NK-92 (cell line): ENCODE measurements around the gene CDH20.

Experiments
- DNase-seq: peaks from one replicate; lab custom pipeline; 2025; ENCODE audit not compliant: unreplicated experiment; lab: John Stamatoyannopoulos, UW

CDH20 gene

DNA sequence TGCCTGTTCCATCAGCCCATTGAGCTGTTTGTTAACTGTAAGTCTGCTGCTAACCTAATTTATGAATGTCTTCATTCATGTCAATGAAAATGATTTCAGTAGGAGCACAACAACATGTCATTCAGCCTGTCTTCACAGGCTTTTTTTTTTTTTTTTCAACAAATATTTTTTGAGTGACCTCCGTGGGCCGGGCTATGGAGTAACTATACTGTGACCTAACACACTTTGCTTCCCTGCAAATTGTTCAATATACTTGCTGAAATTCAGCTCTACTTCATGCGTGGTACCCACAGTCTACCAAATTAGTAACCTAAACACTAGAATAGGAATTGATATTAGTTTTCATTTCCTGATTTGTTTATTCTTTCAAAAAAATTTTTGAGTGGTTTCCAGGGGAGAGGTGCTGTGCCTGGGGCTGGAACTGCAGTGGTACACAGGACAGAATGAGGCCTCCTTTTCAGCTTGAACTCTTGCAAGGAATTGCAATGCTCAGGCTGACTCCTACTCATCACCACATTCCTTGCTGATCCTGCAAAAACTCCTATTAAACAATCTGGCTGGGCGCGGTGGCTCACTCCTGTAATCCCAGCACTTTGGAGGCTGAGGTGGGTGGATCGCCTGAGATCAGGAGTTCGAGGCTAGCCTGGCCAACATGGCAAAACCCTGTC, 87.1 kb downstream of the CDH20 start:
- no peak for DNase-seq

DNA sequence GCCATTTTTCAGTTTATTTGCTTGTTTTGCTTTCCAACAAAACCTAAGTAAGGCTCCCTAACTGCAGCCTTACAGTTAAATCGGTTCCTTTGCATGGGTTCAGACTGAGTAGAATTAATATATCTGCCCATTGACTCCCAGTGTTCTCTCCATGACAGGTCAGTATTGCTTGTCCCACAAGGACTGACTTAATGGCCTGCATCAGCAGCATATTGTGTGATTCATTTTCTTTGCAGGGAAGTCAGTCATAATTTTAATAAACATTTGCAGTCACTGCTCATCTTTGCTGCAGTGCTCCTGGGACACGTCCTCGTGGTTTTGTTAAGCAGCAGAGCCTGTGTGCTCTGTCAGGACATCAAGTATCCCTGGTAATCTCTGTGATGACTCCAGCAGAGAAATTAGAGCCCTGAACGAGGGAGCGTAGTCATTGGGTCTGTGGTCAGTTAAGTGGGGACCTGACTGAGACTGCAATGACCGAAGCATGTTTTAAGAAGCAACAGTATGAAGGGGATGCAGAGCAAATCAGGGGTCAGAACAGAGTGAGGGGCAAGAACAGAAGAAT, 93.3 kb downstream of the CDH20 start:
- DNase-seq: no peak

DNA sequence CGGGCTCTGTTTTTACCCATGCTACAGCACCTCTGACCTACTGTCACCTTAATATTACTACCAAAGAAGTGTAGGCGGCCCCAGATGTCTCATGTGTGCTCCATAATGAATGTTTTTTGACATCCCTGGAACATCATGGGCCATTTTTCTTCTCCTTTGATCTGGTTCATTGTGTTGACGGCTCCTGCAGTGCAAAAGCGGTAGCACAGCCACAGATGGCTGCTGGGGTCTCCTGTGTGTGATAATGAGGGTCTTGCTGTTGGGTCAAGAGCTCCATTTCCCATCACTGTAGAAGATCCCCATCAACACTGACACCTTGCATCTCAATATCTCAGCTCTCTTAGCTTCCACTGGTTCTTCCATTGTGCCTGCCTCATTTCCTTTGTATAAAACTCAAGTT, 95.0 kb downstream of the CDH20 start:
- DNase-seq: no peak

DNA sequence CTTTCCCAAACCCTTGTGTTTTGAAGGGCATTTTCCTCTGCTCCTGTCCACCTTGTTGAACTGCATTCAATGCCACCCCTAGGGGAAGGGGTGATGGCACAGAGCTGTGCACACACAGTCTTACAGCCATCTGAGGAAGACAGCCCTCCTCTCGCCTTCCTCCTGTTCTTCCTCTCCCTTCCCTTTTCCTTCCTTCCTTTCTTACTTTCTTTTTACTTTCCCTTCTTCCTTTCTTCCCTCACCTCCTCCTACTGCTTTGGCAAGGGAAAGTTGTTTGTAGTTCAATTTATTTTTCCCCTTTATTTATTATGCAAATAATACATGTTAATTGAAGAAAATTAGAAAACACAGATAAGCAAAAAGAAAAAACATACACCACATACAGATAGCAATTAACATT, 99.4 kb downstream of the CDH20 start:
- DNase-seq: no peak

DNA sequence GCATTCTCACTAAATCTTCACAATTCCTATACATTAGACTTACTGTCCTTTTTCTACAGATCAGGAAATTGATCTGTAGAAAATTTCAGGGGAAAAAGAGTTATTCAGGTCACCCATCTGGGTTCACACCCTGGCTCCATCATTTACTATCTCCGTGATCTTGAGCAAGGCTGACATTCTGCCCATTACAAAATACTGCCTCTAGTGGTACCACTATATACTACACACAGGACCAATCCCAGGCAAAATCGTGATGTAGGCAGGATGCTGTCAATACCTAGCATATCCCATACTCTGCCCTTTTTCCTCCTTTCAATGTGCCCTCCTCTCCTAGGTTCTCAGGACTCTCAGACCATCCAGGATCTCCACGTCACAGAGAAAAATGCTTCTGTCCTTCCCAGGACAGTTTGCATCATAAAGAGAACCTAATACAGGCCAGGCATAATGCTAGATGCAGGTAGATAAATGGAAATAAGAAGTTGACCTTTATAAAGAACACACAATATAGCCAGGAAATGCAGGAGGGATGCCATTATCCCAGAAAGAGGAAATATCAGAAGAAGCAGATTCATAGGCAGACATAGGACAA, 101.9 kb downstream of the CDH20 start:
- no peak for DNase-seq

DNA sequence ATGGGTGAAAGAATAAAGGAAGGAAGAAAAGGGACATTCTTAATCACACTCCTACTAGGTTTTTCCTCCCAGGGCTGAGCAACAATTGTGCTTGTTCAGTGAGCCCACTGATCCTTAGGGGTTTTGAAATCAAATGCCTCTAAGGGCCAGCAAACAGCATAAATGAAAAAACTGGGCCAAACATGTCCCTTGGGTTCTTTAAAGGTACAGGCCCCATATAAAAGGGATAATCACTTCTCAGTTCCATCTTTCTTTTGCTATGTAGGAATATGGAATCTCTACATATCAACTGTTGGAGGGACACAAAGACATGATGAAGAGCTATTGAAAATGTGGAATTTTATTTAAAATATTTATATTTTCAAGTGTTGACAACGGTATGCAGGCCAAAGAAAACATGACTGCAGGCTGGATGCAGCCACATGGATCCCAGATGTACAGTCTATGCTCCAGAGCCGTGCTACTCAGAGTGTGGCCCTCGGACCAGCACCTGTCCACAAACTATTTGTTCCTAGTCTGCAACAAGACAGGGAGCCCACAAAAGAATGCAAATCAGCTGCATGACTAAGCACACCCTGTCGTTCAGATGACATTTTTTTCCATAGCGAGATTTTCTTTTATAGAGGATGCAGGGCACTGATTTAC, 110.0 kb downstream of the CDH20 start:
- DNase-seq: no peak

DNA sequence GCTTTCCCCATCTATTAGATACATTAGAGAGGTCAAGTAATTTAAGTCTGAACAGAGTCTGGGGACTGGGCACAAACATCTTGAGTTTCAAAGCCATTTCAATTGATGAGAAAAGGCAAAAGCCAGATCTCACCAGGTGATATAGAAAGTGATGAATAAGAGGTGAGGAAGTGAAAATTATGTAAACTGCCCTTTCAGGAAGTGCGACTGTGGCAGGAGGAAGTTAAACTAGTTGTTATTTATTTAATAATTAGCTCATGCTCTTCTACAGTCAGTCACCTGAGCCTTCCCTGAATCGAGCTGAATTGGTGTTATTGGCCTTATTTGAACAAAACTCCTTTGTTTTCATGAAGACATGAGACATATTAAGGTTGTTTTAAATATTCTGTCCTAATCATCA, 115.1 kb downstream of the CDH20 start:
- no peak for DNase-seq

DNA sequence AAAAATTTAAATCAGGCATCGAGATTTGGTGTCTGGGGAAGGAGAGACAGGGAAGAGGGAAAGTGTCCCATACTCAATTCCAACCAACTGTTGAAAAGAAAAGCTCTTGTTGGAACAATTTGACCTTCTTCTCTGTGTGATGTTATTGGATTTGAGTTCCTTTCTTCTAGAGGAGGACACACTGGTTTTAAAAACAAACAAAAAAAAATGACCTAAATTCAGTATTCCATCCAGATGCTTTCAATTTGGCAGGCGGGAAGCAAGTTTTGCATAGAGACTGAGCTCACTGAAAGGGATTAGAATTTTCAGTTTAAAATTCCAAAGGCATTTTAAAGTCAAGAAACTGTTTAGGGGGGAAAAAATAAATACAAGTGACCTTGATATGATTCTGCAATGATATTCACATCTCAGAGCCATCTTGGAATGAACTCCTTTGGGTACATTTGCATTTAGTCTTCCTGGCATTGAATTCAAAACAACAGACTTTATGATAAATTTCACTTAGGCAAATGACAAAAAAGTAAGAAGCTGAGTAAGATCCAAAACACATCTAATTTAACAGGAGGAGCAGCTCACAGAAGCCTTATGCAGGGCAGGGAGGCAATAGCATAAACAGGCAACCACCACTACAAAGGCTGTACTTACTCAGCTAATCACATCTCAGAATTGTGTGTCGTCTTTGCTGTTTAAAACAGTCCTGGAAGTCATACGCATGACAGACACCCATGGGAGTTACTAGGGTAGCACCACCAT, 126.8 kb downstream of the CDH20 start:
- DNase-seq: no peak

DNA sequence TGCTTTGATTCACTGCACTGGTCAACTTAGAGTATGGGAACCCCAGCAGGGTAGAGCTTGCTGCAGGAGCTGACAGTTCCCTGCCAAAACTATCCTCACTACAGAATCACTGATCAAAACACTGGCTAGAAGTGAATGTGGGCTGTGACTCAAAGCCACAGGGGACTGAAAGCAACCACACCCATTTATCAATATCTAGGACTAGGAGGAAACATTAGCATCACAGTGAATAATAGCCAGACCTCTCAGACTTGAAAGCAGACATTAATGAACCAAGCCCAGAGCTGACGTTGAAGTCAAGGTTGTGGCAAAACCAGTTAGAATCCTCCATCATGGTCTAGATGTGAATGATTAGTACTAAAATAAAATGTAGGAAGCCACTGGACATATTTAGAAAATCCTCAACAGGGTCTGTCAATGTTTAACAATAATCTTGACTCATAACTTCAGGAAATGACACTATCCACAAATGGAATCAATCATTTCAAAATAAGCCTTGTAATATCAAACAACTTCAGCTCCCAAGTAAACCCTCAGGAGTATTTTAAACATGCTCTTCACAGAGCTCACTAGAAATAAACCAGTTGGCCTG, 131.4 kb downstream of the CDH20 start:
- no peak for DNase-seq

DNA sequence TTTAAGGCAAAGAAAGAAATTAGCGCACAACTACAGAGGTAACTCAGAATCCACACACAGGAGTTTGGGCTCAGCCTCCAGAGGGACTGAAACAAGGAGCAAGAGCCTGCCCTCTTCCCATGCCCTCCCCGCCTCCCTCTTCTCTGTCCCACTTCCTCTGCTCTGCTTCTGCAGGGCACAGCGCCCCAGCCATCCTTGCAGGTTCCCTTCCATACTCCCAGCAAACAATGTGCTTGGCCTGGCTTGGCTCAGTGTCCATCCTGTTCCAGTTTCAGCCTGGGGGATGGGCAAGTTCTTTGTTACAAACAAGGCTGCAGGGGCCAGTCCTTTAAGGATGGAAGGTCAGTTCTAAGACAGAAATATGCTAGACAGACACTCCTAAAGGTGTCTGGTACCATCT, 133.5 kb downstream of the CDH20 start:
- DNase-seq: no peak

DNA sequence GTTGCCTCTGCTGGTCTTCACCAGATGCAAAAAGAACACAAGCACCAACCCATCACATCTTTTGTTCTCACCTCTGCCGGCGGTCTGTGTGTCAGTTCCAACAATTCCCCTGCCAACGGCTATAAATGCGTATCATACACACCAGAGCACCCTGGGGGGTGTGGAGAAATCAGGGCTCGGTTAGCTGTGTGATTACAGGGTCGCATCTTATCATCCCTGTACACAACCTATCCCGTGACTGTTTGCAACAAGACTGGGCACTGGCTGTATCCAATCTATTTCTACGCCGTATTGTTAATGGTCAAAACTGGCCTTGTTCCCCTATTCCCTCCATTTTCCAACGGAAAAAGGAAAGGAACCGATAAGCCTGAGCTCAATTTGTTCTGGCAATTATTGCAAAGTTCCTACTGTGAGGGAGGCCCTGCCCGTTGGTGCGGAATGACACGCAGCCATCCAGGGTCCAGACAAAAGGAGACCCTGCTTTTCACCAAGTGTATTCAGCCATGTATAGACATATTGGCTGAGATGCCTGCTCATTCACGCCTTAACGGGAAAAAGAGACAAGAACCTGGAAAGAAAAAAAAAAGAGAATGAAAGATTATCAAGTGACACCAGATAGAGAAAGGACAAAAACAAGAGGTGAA, 136.9 kb downstream of the CDH20 start:
- no peak for DNase-seq

DNA sequence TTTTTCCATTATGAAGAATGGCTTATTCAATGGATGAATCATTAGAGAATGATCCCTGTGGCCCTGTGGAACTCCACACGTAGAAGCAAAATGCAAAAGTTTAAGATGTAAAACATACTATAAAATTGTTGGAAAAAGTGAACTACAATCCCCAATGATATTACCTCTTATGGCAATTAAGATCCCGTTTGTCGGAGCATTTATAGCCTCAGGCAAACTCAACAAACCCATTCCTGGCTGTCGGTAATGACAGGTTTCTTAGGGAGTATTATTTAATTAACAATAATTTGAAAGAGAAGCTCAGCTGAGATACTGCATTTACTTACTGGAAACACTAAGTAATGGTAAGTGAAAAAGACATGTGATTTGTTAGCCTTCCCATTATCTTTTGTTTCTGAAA, 138.3 kb downstream of the CDH20 start:
- DNase-seq: no peak

DNA sequence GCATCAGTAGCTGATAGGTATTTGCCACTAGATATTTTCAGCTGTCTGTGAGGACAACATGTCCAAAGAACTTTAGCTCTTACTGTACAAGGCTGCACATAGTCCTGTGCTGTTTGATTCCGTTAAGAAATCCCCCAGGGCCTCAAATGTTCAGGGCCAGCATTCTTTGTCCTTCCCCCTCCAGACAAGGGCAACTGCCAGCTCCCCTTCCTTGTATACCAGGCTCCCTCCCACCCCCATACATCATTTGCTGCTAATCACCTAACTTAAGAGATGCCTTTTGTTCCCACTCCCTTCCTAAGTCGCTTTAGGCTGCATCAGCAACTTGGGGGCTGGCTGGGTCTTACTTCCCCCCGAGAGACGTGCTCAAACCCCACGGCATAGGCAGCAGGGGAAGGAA, 138.7 kb downstream of the CDH20 start:
- DNase-seq: no peak

DNA sequence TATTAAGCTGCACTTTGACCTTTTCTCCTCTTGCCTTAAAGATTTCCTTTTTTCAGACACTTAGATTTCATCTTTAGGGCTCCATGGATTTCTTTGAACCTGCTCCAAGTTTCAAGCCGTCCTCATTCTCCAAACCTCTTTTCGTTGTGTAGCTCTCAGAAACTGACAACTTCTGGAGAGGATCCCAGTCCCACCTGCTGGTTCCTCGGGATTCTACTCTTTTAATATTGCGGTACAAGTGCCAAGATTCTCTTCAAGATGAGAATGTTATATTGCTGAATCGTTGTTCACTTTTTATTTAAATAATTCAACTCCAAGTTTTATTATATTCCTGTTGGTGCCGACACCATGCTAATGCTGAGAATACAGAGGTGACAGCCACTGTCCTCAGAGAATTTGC, 141.1 kb downstream of the CDH20 start:
- no peak for DNase-seq

DNA sequence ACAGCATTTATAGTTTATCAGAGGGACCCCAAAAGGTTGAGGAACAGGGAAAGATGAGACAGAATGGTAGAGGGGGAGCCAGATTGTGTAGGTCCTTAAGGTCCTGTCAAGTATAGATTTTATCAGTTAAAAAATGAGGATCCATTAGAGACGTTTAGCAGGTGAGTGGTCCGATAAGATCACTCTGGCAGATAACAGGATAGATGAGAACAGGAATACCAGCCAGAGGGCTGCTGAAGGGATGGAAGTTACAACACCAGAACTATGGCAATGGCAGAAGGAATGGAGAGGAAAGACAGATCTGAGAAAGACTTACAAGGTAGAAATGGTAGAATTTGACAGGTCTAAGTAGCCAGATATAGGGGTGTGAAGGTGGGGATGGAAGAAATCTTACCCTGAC, 141.7 kb downstream of the CDH20 start:
- DNase-seq: no peak

DNA sequence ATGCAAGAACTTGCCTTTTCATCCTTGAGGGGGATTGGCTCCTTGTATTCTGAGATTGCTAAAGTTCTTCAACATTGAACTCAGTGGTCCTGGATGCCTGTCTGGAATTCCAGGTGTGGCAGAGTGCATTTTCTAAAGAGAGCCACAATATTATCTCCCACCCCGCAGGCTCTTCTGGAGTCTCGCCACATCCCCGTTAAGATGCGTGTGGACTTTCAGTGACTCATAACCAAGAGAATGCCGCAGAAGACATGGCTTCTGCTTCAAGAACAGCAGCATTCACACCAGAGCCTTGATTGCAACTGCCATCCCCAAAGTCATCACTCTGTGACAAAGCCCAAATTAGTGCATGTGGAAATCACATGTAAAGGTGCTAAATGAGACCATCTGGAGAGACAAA, 142.7 kb downstream of the CDH20 start:
- no peak for DNase-seq

DNA sequence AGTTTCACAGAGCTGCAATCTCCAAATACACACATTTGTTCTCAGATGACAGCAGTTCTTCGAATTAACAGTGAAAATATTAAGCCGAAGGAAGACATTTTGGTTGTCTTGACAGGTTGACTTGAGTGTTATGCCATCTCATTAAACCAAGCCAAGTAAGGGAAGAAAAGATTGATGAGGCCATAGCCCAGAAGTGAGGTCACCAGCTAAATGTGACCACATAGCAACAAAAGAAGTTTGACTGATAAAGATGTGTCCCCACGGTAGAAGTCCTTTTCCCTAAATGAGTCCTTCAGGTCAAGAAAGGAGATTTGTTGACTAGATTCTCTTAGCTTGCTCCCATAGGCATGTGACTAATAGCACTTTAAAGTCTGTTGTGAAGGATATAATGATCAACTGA, 156.1 kb downstream of the CDH20 start:
- DNase-seq: no peak

DNA sequence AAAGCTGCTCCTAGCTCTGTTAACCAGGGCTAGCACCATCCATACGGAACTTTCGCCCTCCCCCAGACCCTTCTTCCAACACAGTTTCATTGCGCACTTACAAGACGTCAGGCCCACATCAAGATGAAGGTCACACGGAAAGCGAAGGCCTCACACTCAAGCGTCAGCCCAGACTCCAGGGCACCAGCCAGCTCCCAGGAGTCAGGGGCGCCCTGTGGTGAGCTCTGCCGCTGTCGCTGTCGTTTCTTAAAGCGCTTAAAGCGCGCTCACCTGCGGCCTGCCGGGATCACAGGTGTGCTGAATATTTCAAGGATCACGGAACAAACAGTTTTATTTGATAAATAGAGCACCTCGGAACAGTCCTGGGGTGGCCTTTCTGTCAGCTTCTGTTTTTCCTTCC, 163.1 kb downstream of the CDH20 start:
- DNase-seq: no peak

DNA sequence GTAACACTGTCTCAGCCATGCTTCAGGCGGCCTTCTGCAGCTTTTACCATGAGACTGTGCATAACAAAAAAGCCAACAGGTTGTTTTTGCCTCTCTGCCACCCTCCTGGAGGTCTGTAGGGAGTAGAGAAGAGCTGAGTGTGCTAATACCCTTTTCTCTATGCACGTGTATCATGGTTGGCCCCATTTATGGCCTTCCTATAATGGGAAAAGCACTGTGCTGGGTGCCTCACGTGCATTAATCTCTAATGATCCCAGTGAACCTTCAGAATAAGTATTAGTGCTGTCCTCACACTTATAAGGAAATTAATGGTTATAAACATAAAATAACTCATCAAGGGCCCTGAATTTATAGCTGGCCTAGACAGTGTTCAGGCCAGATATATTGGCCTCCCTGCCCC, 164.2 kb downstream of the CDH20 start:
- no peak for DNase-seq

DNA sequence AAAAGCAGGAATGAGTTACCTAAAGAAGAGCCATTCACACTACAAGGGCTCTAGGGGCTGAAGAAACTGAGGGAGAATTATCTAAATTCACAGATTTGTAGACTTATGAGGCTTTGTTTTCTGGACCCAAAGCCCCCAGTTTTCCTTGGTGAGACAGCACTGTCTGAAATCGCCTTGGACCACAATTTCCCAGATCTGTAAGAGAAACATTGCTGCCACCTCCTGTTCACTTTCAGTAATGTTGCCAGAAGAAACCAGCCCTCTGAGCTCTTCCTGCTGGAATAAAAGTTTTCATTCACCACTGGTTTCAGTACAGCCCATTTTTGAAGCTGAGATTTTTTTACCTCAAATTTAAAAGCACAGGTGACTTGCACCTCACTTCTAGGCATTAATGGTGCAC, 169.2 kb downstream of the CDH20 start:
- DNase-seq: no peak

DNA sequence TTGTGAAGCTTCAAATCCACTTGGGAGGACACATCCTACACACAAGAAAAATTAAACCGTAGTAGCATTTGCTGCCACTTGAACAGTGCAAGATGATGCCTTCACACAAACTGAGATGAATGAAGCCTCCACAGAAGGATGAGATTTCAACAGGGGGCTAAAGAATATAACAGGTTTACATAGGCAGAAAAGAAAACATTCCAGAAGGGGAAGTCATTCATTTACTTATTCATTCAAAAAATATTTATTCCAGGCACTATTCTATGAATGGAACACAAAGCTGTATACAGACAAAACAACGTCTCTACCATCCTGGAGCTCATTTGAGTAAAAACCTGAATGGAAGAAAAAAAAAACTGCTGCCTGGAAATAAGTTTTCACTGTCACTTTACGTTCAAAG, 170.5 kb downstream of the CDH20 start:
- no peak for DNase-seq
